Fibroblast of skin of left biceps (primary cell): ENCODE measurements around the gene DENND6A.
"Not testable (repeated sequence)": the region's sequence is repeated elsewhere in the genome, so short reads cannot be mapped to it uniquely, and the experiment has no call there.

Source experiments
- DNase-seq, 2 experiments: peaks; one replicate each; pipeline ENCODE4 v3.0.0-alpha.2; 2013; ENCODE audit warnings: low read depth in 2 of 2

The DENND6A gene, protein sequence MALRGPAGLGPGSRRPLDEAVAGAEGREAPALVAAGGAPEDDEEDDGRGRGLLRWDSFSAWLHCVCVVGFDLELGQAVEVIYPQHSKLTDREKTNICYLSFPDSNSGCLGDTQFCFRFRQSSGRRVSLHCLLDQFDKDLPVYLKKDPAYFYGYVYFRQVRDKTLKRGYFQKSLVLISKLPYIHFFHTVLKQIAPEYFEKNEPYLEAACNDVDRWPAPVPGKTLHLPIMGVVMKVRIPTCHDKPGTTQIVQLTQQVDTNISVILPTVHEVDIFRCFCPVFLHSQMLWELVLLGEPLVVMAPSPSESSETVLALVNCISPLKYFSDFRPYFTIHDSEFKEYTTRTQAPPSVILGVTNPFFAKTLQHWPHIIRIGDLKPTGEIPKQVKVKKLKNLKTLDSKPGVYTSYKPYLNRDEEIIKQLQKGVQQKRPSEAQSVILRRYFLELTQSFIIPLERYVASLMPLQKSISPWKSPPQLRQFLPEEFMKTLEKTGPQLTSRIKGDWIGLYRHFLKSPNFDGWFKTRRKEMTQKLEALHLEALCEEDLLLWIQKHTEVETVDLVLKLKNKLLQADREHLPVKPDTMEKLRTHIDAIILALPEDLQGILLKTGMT

DNA sequence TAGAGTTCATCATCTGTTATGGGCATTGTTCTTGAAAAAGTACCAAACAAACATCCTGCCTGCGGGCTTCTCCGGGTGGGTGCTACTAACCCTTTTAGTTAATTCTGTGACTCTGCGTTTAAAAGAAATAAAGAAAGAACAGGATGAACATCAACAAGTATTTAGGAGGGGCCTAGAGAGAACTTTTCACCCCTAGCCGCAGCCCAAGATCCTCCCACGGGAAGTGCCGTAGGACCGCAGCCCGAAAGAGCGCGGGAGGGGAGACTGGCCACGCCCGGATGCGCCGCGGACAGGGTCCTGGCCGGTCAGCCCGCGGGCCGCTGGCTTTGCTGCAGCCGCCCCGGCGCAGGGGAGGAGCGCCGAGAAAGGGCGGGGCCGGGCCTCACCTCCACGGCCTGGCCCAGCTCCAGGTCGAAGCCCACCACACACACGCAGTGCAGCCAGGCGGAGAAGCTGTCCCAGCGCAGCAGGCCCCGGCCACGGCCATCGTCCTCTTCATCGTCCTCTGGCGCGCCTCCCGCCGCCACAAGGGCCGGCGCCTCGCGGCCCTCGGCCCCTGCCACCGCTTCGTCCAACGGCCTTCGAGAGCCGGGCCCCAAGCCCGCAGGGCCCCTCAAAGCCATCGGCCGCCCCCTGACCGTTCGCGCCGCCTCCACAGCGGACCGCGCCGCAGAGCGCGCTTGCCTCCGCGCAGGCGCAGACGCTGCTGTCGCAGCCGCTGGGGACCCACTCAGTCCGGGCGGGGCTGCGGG, at the start of gene DENND6A:
DENND6A (minus strand) TSS at position 682 of the 752 bp plus-strand sequence; CDS start at position 623, 59 bp downstream.
- DNase-seq: peak; percentile 72 to 73

DNA sequence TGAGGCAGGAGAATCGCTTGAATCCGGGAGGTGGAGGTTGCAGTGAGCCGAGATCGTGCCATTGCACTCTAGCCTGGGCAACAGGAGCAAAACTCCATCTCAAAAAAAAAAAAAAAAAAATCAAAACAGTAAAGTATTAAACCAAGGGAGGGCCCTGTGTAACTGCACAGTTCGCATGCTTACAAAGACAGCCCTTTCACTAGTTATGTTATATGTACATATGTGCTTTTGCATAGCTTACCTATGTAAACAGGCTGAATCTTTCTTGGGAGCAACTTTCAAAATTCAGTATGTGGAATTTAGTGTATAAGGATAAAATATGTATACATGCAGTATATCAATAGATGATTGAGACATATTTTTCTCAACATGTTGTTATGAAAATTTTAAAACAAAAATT, 47.1 kb upstream of the DENND6A start:
- DNase-seq: no peak

DNA sequence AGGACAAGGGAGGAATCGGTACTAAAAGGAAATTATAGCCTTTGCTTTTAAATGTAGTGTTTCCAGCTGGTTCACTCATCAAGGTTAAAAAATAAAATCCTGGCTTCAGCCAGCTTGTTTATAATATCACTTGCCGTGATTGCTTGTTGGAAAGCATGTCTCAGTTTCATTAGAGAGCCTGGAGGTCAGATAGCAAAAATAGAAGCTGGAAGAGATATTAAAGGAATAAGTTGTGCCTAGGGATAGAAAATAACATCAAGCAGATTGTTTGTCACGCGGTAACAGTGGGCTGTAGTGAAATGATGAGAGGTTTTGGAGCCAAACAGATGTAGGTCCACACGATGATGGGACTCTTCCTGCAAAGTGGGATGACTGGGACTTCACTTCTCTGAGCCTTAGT, 45.5 kb upstream of the DENND6A start:
- DNase-seq: no peak

DNA sequence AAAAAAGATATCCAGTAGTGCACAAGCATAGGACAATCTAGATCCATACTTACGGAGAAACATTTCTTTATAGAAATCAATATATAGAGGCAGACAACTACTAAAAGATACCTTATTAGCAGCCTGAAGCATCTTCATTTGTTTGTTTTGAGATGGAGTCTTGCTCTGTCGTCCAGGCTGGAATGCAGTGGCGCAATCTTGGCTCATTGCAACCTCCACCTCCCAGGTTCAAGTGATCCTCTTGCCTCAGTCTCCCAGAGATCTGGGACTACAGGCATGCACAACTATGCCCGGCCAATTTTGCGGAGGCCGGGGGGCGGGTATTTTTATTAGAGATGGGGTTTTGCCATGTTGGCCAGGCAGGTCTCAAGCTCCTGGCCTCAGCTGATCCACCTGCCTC, 45.0 kb upstream of the DENND6A start:
- no peak for DNase-seq

DNA sequence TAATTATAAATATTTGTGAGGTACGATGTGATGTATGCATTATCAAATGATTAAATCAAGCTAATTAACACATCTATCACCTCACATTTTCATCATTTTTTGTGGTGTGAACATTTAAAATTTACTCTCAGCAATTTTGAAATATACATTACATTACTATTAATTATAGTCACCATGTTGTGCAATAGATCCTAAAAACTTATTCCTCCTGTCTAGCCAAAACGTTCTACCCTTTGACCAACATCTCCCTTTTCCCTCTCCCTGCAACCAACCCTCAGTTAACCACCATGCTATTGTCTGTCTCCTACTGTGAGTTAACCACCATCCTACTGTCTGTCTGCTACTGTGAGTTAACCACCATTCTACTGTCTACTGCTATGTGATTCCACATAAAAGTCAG, 42.5 kb upstream of the DENND6A start:
- DNase-seq: no peak

DNA sequence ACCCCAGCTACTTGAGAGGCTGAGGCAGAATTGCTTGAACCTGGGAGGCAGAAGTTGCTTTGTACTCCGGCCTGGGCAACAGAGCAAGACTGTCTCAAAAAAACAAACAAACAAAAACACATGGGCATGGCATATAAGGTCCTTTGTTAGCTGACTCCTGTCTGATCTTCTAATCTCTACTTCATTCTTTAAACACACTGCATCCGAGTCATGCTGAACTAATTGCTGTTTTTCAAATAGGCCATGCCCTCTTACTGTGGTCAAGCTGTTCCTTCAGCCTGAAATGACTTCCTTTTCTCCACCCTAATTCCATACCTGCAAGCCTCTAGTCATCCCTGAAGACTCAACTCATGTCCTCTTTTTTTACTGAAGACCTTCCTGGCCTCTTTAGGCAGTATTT, 40.9 kb upstream of the DENND6A start:
- no peak for DNase-seq

DNA sequence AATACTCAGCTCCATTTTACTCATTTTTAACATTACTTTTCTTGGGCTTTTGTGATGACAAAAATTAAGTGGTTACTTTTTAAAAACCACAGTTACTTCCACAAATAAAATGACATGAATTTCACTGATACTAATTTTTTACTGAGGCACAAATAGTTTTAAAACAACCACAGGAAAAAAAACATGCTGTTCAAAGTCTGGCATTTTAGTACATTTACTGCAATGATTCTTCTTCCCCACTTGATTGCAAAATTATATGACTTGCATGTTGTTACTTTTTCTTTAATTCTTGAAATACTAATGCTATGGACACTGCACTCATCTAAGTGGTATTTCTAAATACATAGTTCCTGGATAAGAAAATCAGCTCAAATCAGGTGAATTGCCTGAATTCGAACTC, 38.4 kb upstream of the DENND6A start:
- DNase-seq: no peak

DNA sequence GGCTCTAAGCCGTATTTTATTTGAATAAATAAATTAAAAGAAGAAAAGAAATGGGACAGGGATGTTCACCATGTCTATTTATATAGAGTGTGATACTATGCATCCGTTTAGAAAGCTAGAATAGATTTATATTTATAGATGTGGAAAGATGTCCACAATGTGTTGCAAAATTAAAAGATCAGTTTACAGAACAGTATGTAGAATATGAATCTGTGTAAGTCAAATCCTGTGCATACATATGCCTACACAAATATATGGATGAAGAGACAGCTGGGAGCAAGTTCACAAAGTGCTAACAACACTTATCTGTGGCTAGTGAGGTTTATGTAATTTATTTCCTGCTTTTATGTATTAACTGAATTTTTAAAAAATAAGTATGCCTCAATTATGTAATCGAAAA, 37.8 kb upstream of the DENND6A start:
- DNase-seq: no peak

DNA sequence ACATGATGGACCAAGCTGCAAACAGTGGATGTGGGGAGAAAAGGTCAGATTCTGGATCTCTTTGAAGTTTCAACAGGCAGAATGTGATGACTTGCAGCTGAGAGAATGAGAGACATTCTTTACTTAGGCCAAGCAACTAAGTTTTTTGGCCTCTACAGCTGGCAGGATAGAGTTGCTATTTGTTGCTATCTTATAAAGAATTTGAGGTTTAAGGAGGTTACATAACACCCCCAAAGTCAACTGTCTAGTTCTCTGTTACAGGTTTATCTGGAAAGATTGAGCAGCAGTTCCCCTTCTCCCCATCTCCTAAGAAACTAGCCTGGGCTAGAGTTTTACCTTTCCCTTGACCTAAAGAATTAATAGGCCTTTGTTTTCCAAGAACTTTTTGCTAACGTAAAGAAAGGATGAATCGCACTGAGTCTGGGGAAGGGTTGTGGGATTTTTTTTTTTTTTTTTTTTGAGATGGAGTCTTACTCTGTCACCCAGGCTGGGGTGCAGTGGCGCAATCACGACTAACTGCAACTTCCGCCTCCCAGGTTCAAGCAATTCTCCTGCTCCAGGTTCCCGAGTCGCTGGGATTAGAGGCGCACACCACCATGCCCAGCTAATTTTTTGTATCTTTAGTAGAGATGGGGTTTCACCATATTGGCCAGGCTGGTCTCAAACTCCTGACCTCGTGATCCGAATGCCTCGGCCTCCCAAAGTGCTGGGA, 36.6 kb upstream of the DENND6A start:
- DNase-seq: no peak

DNA sequence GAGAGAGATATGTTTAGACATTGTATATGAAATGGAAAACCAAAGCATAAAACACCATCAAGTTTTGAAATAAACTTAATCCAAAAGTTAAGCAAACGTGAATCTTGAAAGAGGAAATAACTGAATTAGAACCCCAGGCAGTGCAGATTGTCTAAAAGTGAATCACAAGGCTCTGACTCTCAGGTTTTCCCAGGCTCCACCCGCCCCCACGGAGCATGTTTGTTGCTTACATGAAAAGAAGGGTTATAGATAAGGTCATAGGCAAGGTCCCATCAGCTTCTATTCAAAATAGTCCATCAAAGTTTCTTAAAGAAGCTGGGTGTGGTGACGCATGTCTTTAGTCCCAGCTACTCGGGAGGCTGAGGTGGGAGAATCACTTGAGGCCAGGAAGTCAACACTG, 34.2 kb upstream of the DENND6A start:
- DNase-seq: no peak

DNA sequence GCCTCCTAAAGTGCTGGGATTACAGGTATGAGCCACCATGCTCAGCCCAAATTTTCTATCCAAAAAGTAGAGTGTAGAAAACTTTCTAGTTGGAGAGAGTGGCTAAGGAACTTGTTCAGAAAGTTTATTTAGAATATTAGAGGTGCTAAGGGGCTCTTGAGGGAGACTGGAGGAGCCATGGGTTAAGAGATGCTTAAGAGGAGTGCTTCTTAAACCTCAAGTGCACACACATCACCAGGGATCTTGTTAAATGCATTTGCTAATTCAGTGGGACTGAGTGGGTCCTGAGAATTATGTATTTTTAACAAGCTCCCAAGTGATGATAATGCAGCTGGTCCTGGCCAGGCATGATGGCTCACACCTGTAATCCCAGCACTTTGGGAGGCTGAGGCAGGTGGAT, 33.5 kb upstream of the DENND6A start:
- DNase-seq: no peak

DNA sequence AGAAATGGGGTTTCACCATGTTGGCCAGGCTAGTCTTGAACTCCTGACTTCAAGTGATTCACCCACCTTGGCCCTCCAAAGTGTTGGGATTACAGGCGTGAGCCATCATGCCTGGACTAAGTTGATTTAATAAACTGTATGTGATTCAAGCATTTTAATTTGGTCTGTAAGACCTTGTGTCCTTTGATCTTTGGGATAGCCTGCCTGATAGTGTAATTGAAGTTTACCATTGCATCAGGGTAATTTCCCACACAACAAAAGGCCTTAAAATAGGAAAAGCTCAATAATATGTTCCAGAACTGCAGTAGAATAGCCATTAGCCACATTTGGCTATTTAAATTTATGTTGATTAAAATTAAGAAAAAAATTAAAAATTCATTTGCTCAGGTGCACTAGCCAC, 25.2 kb upstream of the DENND6A start:
- DNase-seq: no peak

DNA sequence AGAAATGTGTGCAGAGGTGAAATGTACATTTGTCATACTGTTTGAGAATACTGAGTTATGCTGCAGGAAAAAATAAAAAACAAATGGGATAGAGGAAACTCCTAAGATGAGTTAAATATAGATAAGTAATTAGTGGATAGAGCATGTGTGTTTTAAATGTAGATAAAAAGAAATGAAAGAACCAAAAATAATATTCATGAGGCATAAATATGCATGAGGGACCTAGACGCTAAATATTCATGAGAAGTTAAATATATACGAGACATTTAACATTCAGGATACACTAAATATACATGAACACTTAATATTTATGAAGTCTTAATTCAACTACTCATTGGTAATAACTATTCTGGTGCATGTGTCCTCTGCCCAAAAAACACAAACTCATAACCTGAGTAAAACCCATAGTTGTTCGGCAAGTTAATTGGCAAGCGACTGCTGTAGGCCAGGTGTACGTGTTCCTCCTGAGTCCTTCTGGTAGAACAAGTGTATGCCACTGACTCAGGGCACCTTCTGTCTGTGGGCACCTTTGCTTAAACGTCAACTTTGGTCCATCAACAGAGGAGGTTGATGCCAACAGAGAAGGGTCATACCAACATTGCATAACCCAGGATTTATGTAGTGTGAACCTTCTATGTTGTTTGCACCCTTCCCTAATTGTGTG, 24.5 kb upstream of the DENND6A start:
- no peak for DNase-seq

DNA sequence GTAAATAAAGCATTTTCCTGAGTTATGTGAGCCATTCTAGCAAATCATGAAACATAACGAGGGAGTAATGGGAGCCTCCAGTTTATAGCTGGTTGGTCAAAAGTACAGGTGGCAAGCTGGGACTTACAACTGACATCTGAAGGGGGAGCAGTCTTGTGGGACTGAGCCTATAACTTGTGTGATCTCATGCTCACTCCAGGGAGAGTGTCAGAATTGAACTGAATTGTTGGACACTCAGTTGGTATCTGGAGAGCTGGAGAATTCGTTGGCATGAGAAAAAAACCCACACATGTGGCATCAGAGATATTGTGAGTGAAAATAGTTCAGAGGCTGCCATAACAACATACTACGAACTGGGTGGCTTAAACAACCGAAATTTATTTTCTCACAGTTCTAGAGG, 22.8 kb upstream of the DENND6A start:
- DNase-seq: no peak

DNA sequence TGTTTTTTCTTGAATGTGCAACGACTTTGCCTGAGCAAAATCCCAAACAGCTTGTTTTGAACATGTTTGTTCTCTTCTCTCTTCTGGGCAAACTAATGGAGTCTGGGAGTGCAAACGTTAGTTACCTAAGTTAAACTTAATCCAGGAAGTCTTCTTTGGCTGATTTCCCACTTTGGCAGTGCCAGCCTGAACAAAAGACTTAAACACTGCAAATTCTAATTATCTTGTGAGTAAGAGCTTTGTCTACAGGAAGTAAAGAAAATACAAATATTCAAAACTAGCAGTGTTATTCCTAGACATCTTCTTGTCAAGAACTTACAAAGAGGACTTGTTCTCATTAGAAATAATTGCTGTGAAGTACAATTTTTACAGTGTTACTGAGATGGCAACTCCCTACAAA, 16.7 kb upstream of the DENND6A start:
- no peak for DNase-seq

DNA sequence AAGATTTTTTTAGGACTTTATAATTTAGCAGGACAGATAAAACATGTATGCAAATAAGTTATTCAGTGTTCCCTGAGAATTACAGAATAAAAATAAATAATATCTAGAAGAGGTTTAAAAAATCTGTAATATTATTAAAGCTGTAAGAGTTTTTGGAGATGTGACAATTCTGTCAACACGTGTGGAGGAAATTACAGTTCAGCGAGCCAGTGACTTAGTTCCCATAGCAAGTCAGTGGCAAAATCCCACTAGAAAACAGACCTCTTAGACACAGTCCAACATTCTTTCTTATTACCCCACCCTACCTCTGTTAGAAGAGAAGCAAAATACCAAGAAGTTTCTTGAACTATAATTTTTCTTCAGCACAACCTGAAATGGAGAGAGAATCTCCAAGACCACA, 16.2 kb upstream of the DENND6A start:
- DNase-seq: no peak

DNA sequence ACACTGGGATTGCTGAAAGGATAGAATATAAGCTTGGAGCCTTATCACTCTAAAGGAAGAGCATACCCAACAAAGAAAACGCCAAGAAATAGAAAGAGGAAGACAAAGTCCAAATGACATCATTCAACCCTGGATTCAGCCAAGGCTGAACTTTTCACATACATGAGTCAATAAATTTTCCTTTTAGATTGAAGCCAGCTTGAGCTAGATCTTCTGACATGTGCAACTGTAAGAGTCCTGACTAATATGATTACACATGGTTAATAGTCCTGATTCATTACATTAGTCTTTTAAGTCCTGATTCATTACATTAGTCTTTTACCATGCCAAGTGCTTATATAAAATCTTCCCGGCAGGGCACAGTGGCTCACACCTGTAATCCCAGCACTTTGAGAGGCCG, 13.6 kb upstream of the DENND6A start:
- peak; percentile 49 to 50 for DNase-seq

DNA sequence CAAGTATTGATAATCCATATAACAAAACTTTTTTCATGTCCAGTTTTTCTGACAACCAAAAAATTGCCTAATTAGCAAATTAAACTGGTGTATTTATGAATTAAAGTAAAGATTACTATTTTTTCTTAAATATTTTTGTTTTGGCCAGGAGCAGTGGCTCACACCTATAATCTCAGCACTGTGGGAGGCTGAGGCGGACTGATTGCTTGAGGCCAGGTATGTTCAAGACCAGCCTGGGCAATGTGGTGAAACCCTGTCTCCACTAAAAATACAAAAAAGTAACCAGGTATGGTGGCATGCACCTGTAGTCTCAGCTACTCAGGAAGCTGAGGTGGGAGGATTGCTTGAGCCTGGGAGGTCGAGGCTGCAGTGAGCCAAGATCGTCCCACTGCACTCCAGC, 12.5 kb upstream of the DENND6A start:
- DNase-seq: not testable (repeated sequence)

DNA sequence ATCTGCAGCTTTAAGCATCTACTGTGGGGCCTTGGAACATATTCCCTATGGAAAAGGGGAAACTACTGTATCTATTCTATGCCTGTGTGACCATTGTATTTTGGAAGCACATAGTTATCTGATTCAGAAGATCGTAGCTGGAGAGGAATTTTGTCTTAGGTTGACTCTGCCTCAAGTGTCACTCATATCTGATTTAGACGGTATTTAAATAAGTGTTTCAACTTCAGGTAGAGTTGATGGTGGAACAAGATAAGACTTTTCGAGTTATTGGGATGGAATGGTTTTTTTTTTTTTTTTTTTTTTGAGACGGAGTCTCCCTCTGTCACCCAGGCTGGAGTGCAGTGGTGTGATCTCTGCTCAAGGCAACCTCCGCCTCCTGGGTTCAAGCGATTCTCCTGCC, 8.9 kb upstream of the DENND6A start:
- DNase-seq: no peak

DNA sequence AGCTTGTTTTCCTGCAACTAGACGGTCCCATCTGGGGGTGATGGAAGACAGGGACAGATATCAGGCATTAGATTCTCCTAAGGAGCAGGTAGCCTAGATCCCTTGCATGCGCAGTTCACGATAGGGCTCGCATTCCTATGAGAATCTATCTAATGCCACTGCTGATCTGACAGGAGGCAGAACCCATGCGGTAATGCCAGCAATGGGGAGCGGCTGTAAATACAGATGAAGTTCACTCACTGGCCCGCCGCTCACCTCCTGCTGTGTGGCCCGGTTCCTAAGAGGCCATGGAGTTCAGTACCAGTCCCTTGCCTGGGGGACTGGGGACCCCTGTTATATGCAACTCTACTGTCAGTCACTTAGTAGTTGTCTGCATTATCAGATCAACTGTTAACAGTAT, 7.9 kb upstream of the DENND6A start:
- DNase-seq: no peak

DNA sequence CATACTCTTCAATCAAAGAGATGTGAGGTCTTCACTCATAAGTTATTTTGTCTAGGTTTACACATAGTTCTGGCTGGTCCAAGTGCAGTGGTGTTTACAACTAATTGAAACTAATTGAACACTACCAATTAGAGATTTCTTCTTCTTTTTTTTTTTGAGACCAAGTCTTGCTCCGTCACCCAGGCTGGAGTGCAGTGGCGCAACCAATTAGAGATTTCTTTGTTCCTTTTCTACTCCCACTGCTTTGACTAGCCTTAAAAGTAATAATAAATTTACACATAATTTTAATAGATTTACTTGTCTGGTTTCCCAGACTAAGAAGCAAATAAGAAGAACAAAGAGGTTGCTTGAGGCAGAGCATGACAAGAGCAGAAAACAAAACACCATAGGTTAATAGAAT, 6.7 kb upstream of the DENND6A start:
- no peak for DNase-seq
